ENCODE results near the gene KCNH1.

GRCh38 chr1:210817385-210818275 is 316.3 kb downstream of the KCNH1 start:
- TF ChIP-seq CTCF (conservative IDR thresholded peaks at IDR 0.05; ENCODE audit: low read depth, low read length) (no peak), EZH2 (IDR thresholded peaks at IDR 0.05; ENCODE audit: borderline replicate concordance, low read depth, low read length, poor library complexity, severe bottlenecking) (no peak)

All from A673 (cell line).